EH (cell line): ENCODE data around the gene EEF1A2.

ENCODE experiments used
- DNase-seq: peaks from one replicate; pipeline ENCODE4 v3.0.0-alpha.2; 2015; ENCODE audit warnings: low read depth

EEF1A2 gene

GRCh38 chr20:63498960-63499337, at the start of gene EEF1A2:
Gene EEF1A2 (minus strand): TSS chr20:63499083. CDS start chr20:63497763, 1,320 bp downstream.
- DNase-seq: no peak

GRCh38 chr20:63548542-63548941, 49.7 kb upstream of the EEF1A2 start:
- no peak for DNase-seq

GRCh38 chr20:63547725-63548480, 49.0 kb upstream of the EEF1A2 start, which contains the start of gene SRMS:
Gene SRMS (minus strand): TSS chr20:63547749. CDS start chr20:63547463, 286 bp downstream.
- no peak for DNase-seq

- DNase-seq: no peak
Measured at GRCh38 chr20:63546956-63547724, 48.3 kb upstream of the EEF1A2 start.

- no peak for DNase-seq
Measured at GRCh38 chr20:63546256-63546955, 47.5 kb upstream of the EEF1A2 start.

GRCh38 chr20:63545814-63546213, 46.9 kb upstream of the EEF1A2 start:
- DNase-seq: no peak

- DNase-seq: no peak
Measured at GRCh38 chr20:63544958-63545516, 46.2 kb upstream of the EEF1A2 start.

GRCh38 chr20:63544241-63544957, 45.5 kb upstream of the EEF1A2 start:
- no peak for DNase-seq

DNA sequence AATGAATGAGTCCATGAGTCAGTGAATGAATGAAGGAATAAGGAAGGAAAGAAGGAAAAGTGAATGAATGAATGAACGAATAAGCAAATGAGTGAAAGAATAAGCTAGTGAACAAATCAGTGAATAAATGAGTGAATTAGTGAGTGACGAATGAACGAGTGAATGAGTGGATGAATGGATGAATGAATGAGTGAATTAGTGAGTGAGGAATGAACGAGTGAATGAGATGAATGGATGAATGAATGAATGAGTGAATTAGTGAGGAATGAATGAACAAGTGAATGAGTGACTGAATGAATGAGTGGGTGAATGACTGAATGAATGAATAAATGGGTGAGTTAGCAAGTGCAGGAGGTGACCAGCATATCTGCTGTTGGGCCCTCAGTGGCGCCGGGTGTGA, 44.9 kb upstream of the EEF1A2 start:
- no peak for DNase-seq

GRCh38 chr20:63543131-63543530, 44.2 kb upstream of the EEF1A2 start:
- DNase-seq: no peak

DNA sequence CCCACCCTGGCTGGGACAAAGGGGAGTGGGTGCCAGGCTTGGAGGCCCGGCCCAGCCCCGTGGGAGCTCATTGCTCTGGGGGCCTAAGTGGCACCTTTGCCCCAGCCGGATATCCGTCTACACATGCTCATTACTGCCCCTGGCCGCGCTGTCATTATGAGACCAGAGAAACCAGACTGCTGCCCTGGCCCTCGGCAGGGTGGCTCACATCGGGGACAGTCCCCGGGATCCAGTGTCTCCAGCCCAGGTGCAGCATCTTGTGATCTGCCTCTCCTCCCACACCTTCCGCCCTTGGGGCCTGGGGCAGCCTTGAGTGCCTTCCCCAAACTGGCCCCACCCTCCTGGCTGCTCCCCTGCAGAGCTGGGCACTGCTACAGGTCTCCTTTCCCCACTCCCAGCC, 43.8 kb upstream of the EEF1A2 start:
- DNase-seq: no peak

DNA sequence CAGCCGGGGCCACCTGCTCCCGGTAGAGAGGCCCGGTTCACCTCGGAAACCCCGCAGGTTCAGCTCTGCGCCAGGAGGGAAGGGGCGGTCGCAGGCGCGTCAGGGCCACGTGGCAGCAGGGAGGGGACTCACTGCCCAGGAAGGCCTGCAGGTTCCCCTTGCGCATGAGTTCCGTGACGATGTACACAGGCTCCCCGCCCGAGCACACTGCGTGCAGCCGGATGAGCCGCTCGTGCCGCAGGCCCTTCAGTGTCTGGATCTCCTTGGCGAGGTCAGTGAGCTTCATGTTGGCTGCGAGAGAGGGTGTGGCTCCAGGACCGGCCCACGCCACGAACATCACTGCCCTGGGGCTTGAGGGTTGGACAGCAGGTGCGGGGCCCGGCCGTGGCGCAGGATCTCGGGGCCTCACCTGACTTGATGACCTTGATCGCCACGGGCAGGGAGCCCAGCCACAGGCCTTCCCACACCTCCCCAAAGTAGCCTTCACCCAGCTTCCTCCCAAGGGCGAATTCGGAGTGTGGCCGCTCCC, 43.2 kb upstream of the EEF1A2 start:
- DNase-seq: no peak

DNA sequence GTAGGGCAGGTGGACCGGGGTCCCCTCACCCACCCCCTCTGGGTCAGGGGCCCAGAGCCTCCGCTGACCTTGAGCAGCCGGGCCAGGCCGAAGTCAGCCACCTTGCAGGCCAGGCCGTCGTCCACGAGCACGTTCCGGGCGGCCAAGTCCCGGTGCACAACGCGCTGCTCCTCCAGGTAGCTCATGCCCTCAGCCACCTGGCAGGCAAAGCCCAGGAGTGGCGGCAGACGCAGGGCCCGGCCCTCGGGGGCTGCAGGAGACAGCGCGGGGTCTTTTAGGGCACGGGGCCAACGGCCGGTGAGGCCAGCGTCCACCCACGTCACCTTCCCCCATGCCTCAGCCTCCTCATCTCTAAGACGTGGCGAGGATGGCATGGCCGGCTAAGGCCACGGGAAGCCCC, 42.5 kb upstream of the EEF1A2 start:
- no peak for DNase-seq

DNA sequence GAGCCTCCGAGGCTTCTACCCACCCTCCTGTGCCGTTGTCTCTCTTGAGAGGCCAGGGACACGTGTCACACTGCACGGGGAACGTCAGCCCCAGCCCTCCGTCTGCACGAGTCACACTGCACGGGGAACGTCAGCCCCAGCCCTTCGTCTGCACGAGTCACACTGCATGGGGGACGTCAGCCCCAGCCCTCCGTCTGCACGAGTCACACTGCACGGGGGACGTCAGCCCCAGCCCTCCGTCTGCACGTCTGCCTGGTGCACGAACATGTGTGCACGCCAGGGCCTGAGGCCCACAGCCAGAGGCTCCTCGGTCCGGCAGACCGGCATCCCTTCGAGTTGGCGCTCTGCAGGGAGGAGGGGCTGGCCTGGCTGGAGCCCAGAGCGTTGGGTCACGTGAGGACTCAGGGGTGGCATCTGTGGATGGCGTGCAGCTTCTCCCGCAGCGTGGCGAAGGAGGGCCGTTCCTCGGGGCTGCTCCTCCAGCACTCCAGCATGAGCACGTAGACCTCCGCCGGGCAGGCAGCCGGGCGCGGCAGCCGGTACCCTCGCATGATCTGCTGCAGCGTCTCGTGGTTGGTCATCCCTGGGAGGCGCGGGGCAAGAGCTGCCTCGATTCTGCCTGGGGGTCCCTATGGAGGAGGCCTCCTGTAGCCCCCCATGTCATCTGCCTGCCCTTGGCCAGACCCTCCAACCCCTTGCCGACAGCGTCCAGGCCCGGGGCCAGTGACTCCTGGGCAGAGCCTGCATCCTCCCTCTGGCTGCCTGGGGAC, 41.7 kb upstream of the EEF1A2 start:
- peak; percentile 44 for DNase-seq

DNA sequence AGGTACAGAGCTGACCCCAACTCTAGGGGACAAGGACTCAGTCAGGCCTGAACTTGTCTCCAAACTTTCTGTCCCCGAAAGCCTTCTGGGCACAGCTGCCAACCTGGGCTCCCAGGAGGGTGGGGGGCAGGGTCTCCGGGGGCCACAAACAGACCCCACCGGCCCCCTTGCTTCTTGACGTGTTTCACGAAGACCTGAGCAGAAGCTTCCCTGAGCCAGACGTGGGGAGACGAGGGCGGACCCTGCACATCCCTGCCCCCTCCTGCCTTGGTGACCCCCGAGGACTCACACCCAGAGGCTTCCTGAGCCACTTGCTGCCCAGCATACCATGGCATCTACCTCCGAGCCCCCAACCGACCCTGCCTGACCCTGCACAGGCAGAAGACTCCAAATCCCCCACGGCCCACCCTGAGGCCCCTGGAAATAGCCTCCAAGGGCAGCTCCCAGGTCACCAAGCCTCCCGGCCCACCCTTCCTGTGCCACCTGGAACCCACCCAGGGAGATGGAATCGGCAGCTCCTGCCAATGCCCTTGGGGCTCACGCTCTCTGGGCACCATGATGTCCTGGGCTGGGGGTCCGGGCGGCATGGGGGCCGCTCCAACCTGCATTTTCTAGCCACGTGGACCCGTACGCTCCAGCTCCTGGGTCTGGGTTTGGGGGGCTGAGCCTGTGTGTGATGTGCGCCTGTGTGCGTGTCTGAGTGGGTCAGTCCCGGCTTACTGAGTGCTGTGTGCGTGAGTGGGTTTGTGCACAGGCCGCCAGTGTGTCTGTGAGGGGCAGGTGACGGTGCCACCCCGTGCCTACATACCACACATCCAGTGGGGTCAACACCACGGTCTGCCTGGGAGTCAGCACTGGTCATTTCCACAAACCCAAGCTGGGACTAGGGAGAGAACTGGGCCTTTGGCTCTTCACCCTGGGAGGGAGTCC, 40.8 kb upstream of the EEF1A2 start:
- DNase-seq: no peak

DNA sequence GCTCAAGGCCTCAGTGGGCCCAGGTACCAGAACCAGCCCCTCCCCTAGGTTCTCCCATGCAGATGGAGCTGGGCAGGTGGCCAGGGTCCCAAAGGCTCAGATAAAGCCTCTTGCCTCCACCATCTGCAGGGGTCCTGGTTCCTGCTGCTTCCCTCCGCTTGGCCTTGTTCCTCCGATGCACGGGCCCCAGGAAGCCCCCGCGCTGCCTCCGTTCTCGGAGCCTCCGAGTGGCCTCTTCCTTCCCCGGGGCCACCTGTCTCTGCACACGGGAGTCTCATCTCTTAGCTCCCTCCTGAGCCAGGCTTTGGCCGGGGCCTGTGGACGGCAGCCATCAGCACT, 40.2 kb upstream of the EEF1A2 start:
- DNase-seq: no peak

- DNase-seq: no peak
Measured at GRCh38 chr20:63538204-63539091, 39.6 kb upstream of the EEF1A2 start.

DNA sequence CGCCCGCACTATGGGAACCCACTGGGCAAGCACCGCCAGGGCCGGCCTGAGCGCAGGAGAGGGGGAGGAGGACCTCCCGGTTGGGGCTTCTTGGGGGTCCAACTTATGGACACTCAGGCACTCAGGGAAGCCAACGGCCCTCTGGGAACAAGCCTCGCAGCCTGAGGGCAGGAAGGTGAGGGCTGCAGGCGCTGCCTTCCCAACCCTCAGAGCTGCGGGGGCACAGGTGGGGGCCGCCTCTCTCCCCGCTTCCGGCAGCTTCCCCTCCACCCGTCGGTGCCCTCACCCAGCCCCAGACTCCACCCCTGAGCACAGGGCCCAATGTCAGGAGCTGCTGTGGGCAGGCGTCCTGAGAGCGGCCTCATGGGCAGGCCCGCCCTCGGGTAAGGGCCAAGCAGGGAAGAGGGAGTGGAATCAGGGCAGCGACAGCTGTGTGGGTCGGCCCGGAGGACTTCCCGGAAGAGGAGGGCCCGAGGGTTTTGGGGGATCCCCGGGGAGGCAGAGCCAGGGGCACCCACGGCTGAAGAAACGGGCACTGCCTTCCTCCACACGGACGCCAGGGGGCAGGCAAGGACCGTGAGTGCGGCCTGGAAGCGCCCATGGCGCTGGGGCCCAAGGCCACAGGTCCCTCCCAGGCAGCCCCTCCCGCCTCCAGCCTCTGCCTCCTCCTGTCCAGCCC, 38.8 kb upstream of the EEF1A2 start:
- peak; percentile 92 for DNase-seq
